GM19239 (cell line): Measurements from ENCODE around the gene PTK7.

Experiments
- DNase-seq: peaks from one replicate; pipeline ENCODE4 v3.0.0; 2011; ENCODE audit warnings: low spot score; ENCODE audit not compliant: insufficient read length
- FAIRE-seq: peaks from 2 replicates; lab custom pipeline; 2011; peaks lifted over from hg19 to GRCh38; lab: Jason Lieb, UNC

The PTK7 gene

DNA sequence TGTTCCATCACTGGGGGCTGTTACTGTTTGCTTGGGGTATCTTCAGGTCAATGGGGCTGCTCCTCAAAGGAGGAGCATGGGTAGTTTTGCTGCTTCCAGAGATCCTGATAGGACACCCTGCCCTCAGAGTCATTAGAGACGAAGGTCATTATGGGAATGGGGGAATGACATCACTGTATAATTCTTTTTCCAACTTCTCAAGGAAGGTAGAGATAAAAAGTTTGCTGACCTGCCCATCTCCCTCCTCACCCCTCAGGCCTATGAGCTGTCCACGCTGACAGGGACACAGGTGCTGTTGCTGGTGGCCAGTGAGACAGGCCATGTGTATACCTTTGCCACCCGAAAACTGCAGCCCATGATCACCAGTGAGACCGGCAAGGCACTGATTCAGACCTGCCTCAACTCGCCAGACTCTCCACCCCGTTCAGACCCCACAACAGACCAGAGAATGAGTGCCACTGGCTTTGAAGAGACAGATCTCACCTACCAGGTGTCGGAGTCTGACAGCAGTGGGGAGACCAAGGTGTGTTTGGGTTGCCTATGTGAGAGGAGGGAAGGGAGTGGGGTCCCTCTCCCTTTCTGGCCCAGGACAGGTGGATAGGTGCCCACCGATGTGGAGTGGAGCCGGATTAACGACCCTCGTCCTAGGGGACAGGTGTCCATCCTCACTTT is 97.6 kb downstream of the PTK7 start:
- DNase-seq (no peak), FAIRE-seq (no peak)

DNA sequence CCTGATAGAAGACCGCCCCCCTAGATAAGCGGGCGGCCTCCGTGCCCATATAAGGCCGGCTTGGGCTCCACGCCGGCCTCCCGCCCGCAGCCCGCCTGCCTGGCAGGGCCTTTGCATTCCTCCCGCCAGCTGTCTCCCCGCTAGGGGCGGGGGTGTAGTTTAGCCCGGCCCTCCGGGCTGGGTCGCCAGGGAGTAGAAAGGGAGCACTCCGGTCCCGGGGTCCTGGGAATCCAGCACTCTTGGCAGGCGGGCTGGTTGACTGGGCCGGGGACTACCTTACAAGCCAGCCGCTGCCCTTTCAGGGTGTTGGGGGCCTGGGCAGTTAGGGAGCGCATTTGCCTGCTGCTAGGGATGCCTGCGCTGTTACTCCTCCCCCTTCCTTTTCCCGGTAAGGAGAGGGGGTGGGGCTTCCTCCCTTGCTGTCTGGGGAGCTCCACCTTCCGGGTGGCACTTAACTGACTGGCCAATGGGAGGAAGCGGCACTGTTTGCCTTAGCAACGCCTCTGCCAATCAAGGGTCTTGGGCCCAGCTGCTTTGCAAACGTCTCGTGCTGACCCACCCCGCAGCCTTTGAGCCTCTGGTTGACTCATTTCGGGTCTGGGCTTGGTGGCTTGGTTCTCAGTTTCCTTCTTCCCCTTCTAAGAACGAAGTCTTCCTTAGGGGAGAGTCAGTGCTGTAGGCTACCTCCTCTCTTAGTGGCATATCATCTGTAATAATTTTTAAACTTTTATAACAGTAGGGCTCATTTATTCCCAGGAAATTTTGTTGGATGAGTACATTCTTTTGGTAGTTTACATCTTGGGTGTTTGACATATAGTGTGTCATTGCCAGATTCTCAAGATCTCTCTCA is 98.4 kb downstream of the PTK7 start:
- peak; percentile 99 for FAIRE-seq
- peak; percentile 96 for DNase-seq

DNA sequence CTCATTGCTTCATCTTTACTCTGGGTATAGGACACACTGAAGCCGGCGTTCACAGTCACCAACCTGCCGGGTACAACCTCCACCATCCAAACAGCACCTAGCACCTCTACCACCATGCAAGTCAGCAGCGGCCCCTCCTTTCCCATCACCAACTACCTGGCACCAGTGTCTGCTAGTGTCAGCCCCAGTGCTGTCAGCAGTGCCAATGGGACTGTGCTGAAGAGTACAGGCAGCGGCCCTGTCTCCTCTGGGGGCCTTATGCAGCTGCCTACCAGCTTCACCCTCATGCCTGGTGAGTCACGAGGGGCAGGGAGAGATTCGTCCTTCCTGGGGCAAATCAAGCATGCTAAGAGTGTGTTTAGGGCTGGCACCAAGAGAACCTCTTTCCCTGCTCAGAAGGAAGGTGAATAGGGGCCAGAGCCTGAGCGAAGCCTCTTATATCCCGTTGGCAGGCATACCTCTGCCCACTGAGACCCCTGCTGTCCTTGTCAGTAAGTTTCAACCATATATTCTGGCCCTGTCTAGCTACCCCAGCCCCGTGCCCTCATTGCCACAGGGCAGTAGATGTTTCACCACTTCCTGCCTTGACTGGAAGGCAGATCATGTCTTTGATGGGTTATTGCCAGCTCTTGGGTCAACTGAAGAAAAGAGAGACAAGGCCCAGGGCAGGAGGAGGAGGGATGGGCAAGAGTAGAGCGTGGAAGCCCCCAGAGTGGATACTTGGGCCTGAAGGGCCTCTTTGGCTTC is 99.7 kb downstream of the PTK7 start:
- FAIRE-seq = no peak
- DNase-seq = no peak

DNA sequence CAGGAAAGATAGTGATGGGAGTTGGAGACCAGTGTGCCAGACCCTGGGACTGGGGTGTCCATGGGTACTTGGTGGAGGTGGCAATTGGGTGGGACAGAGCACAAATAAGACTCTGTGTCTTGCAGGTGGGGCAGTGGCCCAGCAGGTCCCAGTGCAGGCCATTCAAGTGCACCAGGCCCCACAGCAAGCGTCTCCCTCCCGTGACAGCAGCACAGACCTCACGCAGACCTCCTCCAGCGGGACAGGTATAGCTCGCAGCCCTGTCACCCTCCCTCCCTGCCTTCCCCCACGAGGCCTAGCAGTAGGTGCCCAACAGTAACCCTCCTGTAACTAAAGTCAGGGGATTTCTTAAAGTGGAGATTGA is 100.3 kb downstream of the PTK7 start:
- FAIRE-seq (no peak), DNase-seq (no peak)

DNA sequence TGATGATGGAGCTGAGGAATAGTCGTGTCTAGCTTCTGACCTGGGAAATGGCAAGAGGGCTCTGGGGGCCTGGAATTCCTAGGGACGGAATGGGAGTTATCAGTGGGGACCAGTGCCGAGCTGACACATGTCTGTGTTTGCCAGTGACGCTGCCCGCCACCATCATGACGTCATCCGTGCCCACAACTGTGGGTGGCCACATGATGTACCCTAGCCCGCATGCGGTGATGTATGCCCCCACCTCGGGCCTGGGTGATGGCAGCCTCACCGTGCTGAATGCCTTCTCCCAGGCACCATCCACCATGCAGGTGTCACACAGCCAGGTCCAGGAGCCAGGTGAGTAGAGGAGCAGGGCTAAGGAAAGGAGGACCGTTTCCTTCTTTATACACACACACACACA is 102.0 kb downstream of the PTK7 start:
- FAIRE-seq = no peak
- no peak for DNase-seq

DNA sequence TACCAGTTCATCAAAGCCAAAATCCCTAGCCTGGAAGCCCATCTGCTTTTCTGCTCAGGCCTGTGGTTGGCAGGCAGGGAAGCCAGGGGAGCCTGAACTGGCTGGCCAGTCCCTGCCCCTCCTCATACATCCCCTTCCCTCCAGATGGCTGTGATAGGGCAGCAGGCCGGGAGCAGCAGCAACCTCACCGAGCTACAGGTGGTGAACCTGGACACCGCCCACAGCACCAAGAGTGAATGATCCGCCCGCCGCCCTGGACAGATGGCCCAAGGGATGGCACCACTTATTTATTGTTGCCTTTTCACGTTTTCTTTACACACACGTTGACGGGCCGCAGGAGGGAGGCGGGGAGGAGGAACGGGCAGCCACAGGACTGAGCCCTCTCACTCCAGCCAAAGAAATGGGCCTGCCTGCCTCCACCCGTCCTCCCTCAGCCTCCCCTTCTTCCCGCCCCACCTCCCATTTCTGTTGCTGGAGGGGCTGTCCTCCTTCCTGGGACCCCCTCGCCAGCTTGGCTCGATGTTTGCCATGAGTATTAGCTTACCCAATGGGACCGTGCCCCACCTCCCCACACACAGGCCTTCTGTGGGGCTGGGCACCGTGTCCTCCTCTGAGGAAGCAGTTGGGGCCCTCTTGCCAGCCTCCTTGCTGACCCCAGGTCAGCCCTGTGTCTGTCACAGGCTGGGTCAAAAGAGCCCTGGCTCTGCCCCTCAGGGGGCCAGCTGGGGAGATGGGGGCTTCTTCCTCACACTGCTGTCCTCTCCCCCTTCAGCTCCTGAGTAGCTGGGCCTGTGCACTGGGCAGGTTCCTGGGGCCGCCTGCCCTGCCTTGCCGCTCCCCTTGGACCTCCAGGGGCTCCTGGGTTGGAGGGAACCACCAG is 103.1 kb downstream of the PTK7 start:
- no peak for FAIRE-seq
- no peak for DNase-seq

DNA sequence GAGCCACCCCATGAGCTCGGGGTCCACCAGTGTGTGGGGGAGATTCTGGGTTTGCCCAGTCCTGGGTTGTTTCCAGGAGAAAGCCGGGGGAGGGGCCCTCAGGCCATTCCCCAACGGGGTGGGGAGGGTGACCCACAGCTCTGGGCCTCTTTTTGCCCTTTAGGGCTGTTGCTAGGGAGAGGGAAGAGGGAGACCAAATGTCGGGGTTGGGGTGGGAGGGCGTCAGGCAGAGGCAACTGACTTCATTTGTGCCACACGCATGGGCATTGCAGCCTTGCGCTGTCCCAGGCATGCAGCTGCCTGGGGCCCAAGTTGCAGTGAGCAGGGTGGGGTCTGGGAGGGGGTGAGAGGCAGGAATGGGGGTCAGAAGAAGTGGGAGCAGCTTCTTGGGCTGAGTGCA is 103.9 kb downstream of the PTK7 start:
- FAIRE-seq = no peak
- DNase-seq = no peak

DNA sequence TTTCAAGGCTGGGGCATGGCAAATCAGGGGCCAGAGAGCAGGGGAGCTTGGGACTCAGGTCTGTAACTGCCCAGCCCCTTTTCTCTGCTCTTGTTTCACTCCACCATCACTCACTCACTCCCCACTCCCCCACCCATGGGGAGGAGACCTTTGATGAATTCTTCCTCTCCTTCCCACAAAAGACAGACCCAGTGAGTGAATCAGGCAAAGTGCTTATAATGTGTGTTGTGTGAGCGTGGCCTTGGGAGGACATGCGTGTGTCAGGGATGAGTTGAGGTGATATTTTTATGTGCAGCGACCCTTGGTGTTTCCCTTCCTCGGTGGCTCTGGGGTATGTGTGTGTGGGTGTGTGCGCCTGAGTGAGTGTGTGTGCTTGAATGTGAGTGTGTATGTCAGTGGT is 104.9 kb downstream of the PTK7 start:
- DNase-seq = no peak
- FAIRE-seq = no peak

DNA sequence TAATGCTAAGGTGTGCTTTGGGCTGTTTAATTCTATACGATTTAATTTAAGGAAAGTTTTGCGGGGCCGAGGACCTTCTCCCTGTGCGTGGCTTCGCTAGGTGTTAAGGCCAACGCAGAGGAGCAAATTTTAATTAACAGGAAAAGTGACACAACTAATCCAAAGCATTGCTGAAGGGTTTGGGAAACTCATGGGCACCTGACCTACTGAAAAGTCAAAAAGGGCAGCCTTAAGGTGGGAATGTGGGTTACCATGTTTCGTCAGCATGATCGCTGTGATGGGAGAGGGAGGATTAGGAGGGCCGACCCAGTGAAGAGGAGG is 105.5 kb downstream of the PTK7 start:
- DNase-seq (no peak), FAIRE-seq (no peak)

DNA sequence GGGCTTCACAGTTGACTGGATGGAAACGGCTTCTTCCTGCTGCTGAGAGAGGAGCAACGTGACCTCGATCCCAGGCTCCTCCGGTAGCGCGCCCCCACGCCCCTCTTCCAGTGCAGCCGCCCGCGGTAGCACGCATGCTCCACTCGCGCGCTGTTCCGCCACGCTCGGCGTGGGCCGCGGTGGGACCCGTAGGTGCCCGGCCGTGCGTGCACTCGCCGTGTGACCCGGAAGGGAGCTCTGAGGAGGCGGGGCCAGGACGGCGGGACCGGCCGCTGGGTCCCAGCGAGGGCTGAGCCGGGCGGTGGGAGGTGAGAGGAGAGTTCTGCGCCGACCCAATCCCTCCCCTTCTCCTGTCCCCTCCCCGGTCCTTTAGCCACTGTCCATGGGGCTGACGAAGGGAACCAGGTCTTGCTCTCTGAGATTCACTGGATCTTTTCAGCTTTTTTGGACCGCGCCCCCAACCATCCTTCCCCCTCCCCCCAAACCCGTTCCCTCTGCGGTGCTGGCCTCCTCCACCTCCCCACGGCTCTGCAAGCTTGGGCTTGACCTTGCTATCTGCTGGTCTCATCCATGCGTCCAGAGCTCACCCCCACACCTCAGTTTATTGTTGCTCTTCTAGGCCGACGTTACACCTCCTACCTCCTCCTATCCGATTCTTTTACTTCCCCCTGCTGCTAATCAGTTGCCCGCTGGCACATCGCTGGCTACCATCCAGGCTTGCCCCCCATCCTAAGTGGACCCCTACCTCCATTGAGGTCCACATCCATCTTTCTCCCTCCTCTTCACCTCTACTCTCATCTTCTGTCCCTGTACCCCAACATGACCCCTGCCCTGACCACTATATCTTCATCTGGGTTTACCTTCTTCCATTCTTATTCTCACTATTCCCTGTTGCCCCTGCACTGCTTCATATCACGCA is 106.1 kb downstream of the PTK7 start, which contains the start of gene CUL9:
Gene CUL9, plus strand, starts transcription at position 255 of the 919 bp plus-strand sequence. CDS start 2,115 bp downstream, outside the sequence.
- FAIRE-seq (peak; percentile 87), DNase-seq (peak; percentile 88)

DNA sequence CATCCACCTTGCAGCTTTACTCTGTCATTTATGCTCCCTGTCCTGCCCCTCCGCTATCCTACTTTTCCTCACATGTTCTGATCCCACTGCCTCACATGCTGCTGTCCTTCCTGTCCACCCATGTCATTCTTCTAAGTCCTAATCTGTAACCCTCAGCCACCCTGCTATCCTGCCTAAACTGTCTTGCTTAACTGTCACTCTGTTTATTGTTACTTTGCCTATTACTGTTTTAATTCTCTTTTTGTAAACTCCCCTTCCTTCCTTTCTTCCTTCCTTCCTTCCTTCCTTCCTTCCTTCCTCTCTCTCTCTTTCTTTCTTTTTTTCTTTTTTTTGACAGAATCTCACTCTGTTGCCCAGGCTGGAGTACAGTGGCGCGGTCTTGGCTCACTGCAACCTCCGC is 107.3 kb downstream of the PTK7 start:
- FAIRE-seq (no peak), DNase-seq (no peak)

DNA sequence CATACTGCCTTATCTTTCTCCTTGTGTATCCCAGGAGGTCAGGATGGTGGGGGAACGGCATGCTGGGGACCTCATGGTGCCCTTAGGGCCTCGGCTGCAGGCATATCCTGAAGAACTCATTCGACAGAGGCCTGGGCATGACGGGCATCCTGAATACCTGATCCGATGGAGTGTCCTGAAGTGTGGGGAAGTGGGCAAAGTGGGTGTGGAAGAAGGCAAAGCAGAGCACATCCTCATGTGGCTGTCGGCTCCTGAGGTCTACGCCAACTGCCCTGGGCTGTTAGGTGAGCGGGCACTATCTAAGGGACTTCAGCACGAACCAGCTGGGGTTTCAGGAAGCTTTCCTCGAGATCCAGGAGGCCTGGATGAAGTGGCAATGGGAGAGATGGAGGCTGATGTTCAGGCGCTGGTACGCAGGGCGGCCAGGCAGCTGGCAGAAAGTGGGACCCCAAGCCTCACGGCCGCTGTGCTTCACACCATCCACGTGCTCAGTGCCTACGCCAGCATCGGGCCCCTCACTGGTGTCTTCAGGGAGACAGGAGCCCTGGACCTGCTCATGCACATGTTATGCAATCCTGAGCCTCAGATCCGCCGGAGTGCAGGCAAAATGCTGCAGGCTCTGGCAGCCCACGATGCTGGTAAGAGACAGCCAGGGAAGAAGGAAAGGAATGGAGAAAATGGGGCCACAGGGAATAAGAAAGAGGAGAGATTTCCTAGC is 108.3 kb downstream of the PTK7 start:
- no peak for DNase-seq
- no peak for FAIRE-seq

DNA sequence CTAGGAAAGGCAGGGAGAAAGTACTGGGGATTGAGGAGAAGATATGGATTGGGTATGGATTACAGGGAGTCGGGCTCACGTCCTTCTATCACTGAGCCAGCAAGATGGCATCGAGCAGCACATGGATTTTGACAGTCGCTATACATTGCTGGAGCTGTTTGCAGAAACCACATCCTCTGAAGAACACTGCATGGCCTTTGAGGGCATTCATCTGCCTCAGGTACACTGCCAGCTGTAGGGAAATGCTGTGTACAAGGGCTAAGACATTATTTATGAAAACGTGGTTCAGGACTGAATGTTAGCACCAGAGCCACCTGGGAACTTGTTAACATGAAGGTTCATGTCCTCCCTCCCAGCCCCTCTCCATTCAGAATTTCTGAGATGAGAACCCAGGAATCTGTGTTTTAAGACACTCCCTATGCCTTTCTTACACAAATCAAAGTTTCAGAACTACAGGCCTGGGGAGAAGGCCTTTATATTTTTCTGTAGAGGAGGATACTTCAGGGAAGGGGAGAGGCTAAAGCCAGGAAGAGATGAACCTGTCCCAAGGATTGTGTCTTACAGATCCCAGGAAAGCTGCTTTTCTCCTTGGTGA is 109.4 kb downstream of the PTK7 start:
- DNase-seq (no peak), FAIRE-seq (no peak)

DNA sequence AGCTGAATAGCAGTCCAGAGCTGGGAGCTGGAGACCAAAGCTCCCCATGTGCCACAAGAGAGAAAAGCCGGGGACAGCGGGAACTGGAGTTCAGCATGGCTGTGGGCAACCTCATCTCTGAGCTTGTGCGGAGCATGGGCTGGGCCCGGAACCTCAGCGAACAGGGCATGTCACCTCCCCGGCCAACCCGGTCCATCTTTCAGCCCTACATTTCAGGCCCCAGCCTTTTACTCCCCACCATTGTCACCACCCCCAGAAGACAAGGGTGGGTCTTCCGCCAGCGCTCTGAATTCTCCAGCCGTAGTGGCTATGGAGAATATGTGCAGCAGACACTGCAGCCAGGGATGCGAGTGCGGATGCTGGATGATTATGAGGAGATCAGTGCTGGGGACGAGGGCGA is 109.9 kb downstream of the PTK7 start:
- FAIRE-seq = no peak

DNA sequence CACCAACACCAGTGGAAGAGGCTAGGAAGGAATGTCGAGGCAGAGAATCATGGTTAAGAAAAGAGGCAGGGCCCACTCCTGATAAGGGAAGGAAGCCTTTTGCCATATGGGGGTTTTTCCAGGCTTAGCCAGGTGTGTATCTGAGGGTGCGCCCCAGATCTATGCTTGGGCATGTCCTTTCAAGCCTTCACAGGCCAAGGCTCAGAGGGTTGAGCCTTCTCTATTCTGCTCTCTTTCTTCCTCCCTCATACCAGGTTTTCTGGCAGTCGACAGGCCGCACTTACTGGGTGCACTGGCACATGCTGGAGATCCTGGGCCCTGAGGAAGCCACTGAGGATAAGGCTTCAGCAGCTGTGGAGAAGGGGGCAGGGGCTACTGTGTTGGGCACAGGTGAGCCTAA is 110.6 kb downstream of the PTK7 start:
- DNase-seq (no peak), FAIRE-seq (no peak)

More for the DNA sequence above, 109.9 kb downstream of the PTK7 start:
- DNase-seq = no peak

DNA sequence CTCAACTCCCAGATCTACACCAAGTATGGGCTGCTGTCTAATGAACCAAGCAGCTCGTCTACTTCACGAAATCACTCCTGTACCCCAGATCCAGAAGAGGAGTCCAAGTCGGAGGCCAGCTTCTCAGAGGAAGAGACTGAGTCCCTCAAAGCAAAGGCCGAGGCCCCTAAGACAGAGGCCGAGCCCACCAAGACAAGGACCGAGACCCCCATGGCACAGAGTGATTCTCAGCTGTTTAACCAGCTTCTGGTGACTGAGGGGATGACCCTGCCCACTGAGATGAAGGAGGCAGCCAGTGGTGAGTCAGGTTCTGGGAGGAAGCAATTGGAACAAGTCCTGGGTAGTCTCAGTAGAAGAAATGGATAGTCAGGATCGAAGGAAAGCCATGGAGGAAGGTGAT is 111.7 kb downstream of the PTK7 start:
- DNase-seq = no peak
- FAIRE-seq = no peak

DNA sequence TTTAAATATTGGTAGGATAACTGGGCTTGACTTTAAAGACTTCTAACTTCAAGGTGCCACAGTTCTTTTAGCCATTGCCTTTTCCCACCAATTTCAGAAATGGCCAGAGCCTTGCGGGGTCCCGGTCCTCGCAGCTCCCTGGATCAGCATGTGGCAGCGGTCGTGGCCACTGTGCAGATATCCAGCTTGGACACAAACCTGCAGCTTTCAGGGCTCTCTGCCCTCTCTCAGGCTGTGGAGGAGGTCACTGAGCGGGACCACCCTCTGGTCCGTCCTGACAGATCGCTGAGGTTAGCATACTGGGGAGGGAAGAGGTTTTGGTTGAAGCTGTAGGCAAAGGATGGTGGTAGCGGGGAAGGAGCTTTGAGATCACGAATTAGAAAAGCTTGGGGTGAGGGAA is 112.3 kb downstream of the PTK7 start:
- no peak for FAIRE-seq

DNA sequence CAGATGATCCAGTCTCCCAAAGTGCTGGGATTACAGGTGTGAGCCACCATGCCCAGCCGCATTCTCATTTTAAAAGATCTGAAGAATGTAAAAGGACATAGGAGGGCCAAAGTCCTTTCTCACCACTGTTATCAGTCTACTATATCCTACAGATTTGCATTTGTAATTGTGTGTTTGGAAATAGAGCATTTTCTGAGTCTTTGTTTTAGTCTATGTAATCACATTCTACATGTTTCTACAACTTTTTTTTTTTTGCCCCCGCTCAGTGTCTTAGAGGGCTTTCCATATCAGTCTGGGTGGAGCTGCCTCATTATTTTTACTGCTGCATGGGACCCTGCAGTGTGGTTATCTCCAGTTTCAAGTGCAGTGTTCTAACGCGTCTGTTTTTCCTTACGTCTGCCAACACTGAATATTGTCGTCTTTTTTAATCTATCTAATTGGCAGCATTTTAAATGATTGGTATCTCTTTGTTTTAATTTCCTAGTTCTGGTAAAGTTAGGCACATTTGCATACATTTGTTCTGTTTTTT is 113.7 kb downstream of the PTK7 start:
- FAIRE-seq (no peak), DNase-seq (no peak)

More for the DNA sequence above, 112.3 kb downstream of the PTK7 start:
- no peak for DNase-seq
